HEK293 (cell line): ENCODE measurements around the gene BPHL.

Experiments
- CTCF ChIA-PET: fragments of 350-600 bp; formaldehyde crosslinking; extraction: SDS; loops from one replicate; lab custom pipeline; 2021; ENCODE audit warnings: antibody characterized with exemption; lab: Yijun Ruan, JAX
- POLR2A ChIA-PET: fragments of 300-600 bp; formaldehyde crosslinking; extraction: SDS; loops from one replicate; lab custom pipeline; 2020; ENCODE audit warnings: antibody characterized with exemption, inconsistent platforms; lab: Yijun Ruan, JAX
- H3K27ac ChIP-seq: fragments of 200-500 bp; sonication (Bioruptor generic); 2 replicates; pipeline ENCODE4 v1.5.1; 2014; ENCODE audit warnings: low read depth, low read length, control low read depth, inconsistent platforms; ENCODE audit errors: extremely low read depth
- H3K36me3 ChIP-seq, 2 experiments: fragments of 200-500 bp in 1 of 2; sonication (Bioruptor generic) in 1 of 2; 1 replicate in 1 of 2; 2 replicates in 1 of 2; pipeline ENCODE4 v1.5.1; 2014 to 2017; ENCODE audit warnings: inconsistent platforms in 2 of 2, low read length in 2 of 2; ENCODE audit not compliant: control insufficient read depth in 2 of 2, insufficient read depth in 1 of 2
- H3K4me1 ChIP-seq: fragments of 200-500 bp; sonication (Bioruptor generic); 2 replicates; pipeline ENCODE4 v1.5.1; 2014; ENCODE audit warnings: mild to moderate bottlenecking, low read length, inconsistent platforms; ENCODE audit not compliant: control insufficient read depth, insufficient read depth
- H3K4me3 ChIP-seq: 2 replicates; pipeline ENCODE4 v1.5.1; 2011; ENCODE audit warnings: low read depth, mild to moderate bottlenecking, control low read depth, low read length, moderate library complexity
- H3K9me3 ChIP-seq: fragments of 200-500 bp; sonication (Bioruptor generic); 2 replicates; pipeline ENCODE4 v1.5.1; 2014; ENCODE audit warnings: low read depth, low read length, inconsistent platforms; ENCODE audit not compliant: control insufficient read depth, insufficient read depth
- IKZF3 ChIP-seq: fragments of 450-650 bp; IDR thresholded peaks from 2 replicates; pipeline ENCODE4 v1.5.0; 2018; ENCODE audit warnings: missing biosample characterization, mild to moderate bottlenecking, missing genetic modification characterization, moderate library complexity
- INSM2 ChIP-seq: fragments of 450-650 bp; formaldehyde crosslinking; IDR thresholded peaks from 2 replicates; pipeline ENCODE4 v1.5.1; 2016; ENCODE audit warnings: missing biosample characterization, missing genetic modification characterization
- KLF10 ChIP-seq: fragments of 450-650 bp; IDR thresholded peaks from 2 replicates; pipeline ENCODE4 v1.5.1; 2018; ENCODE audit warnings: missing biosample characterization, mild to moderate bottlenecking, missing genetic modification characterization
- KLF16 ChIP-seq: fragments of 450-650 bp; formaldehyde crosslinking; IDR thresholded peaks from 2 replicates; pipeline ENCODE4 v1.5.1; 2017; ENCODE audit warnings: missing biosample characterization, missing genetic modification characterization
- PRDM10 ChIP-seq: fragments of 450-650 bp; formaldehyde crosslinking; IDR thresholded peaks from 2 replicates; pipeline ENCODE4 v1.5.1; 2016; ENCODE audit warnings: missing biosample characterization, missing genetic modification characterization
- PRDM2 ChIP-seq: fragments of 450-650 bp; formaldehyde crosslinking; IDR thresholded peaks from 2 replicates; pipeline ENCODE4 v1.5.1; 2016; ENCODE audit warnings: missing biosample characterization, missing genetic modification characterization, borderline replicate concordance
- ZBTB7A ChIP-seq: fragments of 450-650 bp; formaldehyde crosslinking; IDR thresholded peaks from 2 replicates; pipeline ENCODE4 v1.5.1; 2016; ENCODE audit warnings: low read depth, missing biosample characterization, missing genetic modification characterization
- ZNF239 ChIP-seq: fragments of 450-650 bp; formaldehyde crosslinking; IDR thresholded peaks from 2 replicates; pipeline ENCODE4 v1.5.1; 2016; ENCODE audit warnings: missing biosample characterization, missing genetic modification characterization
- ZNF341 ChIP-seq: fragments of 450-650 bp; formaldehyde crosslinking; IDR thresholded peaks from 2 replicates; pipeline ENCODE4; 2016; ENCODE audit warnings: low read depth, missing biosample characterization, missing genetic modification characterization
- ZNF416 ChIP-seq: fragments of 450-650 bp; formaldehyde crosslinking; IDR thresholded peaks from 2 replicates; pipeline ENCODE4 v1.5.1; 2016; ENCODE audit warnings: missing biosample characterization, missing genetic modification characterization
- ZNF624 ChIP-seq: fragments of 450-650 bp; formaldehyde crosslinking; IDR thresholded peaks from 2 replicates; pipeline ENCODE4 v1.5.1; 2017; ENCODE audit warnings: missing biosample characterization, missing genetic modification characterization
- ZNF701 ChIP-seq: fragments of 450-650 bp; formaldehyde crosslinking; IDR thresholded peaks from 2 replicates; pipeline ENCODE4 v1.5.1; 2016; ENCODE audit warnings: missing biosample characterization, missing genetic modification characterization

The BPHL gene

GRCh38 chr6:3147914-3148757 lies 29.6 kb downstream of the BPHL start:
- CTCF ChIA-PET = interaction anchor here (0.8 to 1.6 kb wide), 4 partner anchors 21 to 109 kb away, joined by 3 to 4 read pairs (median 3); no protein-coding TSS in a partner anchor
- H3K36me3 ChIP-seq = peaks cover 11 to 26% of the 10 kb centered on the region in 2 experiments
- peak; percentile 100 for TF ChIP-seq ZNF416
- no peak for TF ChIP-seq ZNF701
- H3K27ac ChIP-seq = no peak overlapping the region
- H3K9me3 ChIP-seq = no peaks in the 10 kb centered on the region
- POLR2A ChIA-PET = interaction anchor here (0.5 to 1.1 kb wide), 2 partner anchors 9 to 37 kb away, joined by 4 read pairs; partner anchors contain the start of gene TUBB2A
- H3K4me3 ChIP-seq = no peak overlapping the region
- H3K4me1 ChIP-seq = no peaks in the 10 kb centered on the region

DNA sequence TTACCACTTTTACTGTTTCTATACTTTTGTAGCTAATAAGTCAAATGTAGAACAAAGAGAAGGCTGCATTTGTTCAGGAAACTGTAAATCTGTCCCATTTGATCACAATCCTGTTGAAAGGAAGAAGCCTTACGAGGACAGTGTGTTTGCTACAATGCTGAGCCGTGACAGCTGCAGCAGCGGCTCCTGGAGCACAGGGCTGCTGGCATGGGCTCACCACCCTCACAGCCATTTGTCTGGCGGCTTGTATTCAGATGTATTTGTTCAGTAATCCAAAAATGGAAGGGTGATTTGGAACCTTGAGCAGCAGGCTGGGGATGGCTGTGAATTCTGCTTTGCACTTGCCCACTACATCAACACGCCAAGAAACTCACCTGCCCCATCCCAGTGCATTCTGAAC lies 33.2 kb downstream of the BPHL start:
- TF ChIP-seq PRDM10 (peak; percentile 76), ZNF624 (no peak), ZNF239 (tag by site-specific recombination) (no peak)
- CTCF ChIA-PET = interaction anchor here (0.6 kb wide), 1 partner anchor 803 kb away, joined by 3 read pairs; no protein-coding TSS in a partner anchor

GRCh38 chr6:3152689-3153088 lies 34.2 kb downstream of the BPHL start:
- CTCF ChIA-PET = interaction anchor here (0.7 to 1.0 kb wide), 4 partner anchors 25 to 97 kb away, joined by 3 read pairs; no protein-coding TSS in a partner anchor

More for the DNA sequence above, 33.2 kb downstream of the BPHL start:
- H3K27ac ChIP-seq = no peak overlapping the region
- no peaks in the 10 kb centered on the region for H3K4me1 ChIP-seq
- H3K9me3 ChIP-seq = no peaks in the 10 kb centered on the region
- POLR2A ChIA-PET = no interaction called here
- H3K4me3 ChIP-seq = no peak overlapping the region
- H3K36me3 ChIP-seq = peaks cover 10 to 38% of the 10 kb centered on the region in 2 experiments

More at GRCh38 chr6:3152689-3153088, 34.2 kb downstream of the BPHL start:
- H3K27ac ChIP-seq = no peak overlapping the region
- H3K36me3 ChIP-seq = peaks cover 6 to 35% of the 10 kb centered on the region in 2 experiments
- POLR2A ChIA-PET = interaction anchor here (1.2 kb wide), 1 partner anchor 10 kb away, joined by 4 read pairs; no protein-coding TSS in a partner anchor
- H3K4me3 ChIP-seq = no peak overlapping the region
- H3K9me3 ChIP-seq = no peaks in the 10 kb centered on the region
- H3K4me1 ChIP-seq = no peaks in the 10 kb centered on the region
- no peak for TF ChIP-seq KLF10 (tag by site-specific recombination)
- no peak for TF ChIP-seq INSM2 (tag by site-specific recombination)
- no peak for TF ChIP-seq KLF16 (tag by site-specific recombination)
- TF ChIP-seq IKZF3 = no peak
- TF ChIP-seq ZBTB7A = no peak
- no peak for TF ChIP-seq ZNF341
- TF ChIP-seq PRDM2 (tag by site-specific recombination) = no peak
